LHCN-M2 (cell line): ENCODE data around the gene TAGLN2. TPM values are rescaled to one million over a fixed set of nuclear protein-coding genes. Genes with fewer than 3 reads are reported as not detected.
A peak's percentile ranks its signal among the peaks of the same experiment; 100 is the strongest.

ENCODE experiments used
- DNase-seq: peaks from one replicate; pipeline ENCODE4 v3.0.0-alpha.2; 2012; ENCODE audit warnings: low read depth
- total RNA-seq: library from RNA; depleted of rRNA; stranded (reverse); fragments of >200 nt; gene quantifications from 2 replicates; pipeline ENCODE4 v1.2.3, GENCODE V29; 2014

Gene TAGLN2
- total RNA-seq, 1 experiment from 2014 or later, result 294 TPM

DNA sequence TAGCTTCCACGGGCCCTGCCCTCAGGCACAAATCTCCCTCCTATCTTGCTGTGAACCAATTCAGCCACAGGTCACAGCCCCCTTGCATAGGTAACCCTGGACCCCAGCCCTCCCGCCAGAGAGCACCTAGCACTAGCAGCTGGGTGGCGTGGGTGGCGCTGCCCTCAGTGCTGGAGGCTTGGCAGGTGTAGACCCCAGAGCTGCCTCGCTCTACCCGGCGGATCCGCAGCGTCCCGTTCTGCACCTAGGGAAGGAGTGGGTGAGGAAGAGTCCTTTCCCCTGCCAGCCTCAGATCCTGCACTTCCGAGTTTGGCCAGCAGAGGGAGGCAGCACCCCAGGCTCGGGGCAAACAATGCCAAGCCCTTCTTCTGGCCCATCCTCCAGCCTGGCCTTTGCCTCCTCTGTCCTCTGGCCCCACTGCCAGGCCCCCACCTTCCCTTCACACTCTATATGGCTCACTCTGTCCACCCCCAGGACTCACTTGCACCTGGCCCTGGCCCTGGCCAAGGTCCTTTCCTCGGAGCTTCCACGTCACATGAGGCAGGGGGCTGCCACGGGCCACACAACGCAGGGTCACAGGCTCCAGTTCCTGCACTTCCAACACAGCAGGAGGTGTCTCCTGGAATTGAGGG is 11.1 kb upstream of the TAGLN2 start:
- DNase-seq, result peak; percentile 23

DNA sequence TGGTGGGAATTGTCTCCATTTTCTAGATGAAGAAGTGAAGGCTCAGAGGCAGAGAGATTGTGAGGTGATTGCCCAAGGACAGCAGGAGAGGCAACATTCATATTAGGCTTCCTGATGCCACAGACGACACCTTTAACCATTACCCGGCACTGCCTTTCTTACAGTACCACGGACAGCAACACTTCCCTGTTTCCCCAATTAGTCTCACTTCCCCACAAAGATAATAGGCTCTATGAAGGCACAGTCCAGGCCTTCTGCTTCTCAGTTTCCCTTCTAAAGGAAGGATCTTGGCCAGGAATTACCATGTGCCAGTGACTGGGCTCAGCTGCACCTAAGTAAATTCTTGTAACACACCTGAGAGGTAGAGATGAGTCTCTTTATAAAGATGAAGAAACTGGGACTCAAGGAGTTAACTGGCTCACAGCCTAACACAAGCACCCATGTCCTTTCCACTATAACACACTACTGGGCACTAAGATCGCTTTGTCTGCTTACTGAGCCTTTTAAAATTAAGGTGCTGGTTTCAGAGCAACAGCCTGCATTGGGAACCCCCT is 10.5 kb upstream of the TAGLN2 start:
- DNase-seq, result no peak

DNA sequence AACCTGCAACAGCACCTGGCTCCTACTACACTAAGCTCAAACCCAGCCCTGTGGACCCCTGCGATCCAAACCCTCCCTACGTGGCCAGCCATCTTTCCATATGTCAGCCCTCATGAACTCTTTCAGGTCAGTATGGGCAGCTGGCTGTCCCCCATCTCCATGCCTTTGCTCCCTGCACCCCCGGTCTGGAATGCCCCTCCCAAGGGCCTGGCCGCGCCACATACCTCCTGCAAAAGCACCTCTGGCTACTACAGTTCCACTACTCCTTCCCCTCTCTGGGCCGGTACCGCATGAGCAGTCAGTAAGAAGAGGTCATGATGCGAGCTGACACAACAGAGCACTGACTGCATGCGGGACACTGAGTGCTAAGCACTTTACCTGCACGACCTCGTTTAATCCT is 10.0 kb upstream of the TAGLN2 start:
- DNase-seq, result no peak

DNA sequence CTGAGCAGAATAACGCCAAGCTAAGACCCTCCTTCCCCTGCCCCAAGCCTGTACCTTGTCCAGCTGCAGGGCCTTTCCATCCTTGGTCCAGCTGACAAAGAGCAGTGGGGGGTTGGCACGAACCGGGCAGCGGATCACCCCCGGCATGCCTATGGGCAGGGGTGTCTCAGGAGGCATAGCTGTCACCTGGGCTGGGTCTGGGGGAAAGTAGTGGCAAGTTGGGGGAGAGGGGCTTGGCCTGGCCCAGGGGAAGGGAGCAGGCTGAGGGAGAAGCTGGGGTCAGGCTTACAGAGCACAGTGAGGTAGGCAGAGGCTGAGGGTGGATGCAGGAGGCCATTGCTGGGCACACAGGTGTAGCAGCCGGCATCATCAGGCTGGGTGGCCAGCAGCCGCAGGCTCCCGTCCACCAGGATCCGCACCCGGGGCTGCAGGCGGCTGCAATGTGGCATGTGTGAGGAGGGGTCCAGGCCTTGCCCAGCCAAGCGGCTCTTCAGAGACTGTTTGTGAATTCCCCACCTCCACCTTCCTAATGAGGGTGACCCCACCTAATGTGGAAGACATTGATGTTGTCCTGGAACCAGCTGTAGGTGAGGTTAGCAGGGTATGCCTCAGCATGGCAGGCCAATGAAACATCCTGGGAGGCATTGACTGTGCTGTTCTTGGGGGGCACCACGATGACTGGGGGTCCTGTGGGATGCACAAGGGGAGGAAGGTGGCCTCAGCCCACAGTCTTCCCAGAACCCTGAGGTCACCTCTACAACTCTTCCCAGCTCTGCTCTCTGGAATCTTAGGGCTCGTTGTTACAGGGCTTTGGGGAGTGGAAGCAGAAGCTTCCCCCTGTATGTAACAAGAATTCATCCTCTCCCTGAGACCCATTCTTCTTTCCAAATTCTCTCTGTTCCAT is 9.1 kb upstream of the TAGLN2 start:
- DNase-seq, result no peak

DNA sequence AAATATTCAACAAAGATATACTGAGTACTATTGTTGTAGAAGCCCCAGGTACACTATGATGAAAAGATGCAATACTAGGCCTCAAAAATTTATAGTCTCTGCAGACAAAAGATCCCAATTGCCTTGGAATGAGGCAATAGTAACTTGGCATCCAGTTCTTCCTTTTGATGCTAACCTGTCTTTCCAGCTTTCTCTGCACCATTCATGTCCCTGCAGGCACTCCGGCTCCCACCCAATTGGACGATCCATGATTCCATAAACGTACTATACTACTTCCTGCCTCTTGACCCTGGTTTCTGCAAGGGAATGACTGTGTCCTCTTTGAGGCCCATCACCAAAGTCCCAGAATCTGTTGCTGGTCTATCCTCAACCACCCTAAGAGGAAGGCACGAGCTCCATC is 8.0 kb upstream of the TAGLN2 start:
- no peak for DNase-seq

GRCh38 chr1:159932296-159933285 is 7.3 kb upstream of the TAGLN2 start:
- DNase-seq, result no peak

DNA sequence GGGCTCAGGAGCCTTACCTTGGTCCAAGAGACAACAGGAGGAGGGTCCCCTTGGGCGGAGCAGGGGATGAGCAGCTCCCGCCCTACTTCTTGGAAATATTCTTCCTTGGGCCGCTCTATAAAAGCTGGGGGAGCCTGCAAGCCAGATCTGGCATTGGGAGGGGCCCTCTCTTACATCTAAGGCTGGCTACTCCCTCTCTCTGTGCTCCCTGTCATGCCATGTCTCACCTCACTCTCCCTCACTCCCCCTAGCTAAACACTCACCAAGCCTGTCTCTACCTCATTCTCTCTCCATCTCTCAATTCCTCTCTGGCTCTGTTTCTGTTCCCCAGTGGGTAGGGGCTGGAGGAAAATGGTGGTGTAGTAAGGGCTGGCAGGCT is 6.5 kb upstream of the TAGLN2 start:
- DNase-seq, result no peak

- no peak for DNase-seq
Measured at GRCh38 chr1:159931101-159931794, 5.9 kb upstream of the TAGLN2 start.

GRCh38 chr1:159930634-159931033 is 5.3 kb upstream of the TAGLN2 start:
- DNase-seq, result no peak

GRCh38 chr1:159930216-159930615 is 4.9 kb upstream of the TAGLN2 start:
- DNase-seq, result no peak

DNA sequence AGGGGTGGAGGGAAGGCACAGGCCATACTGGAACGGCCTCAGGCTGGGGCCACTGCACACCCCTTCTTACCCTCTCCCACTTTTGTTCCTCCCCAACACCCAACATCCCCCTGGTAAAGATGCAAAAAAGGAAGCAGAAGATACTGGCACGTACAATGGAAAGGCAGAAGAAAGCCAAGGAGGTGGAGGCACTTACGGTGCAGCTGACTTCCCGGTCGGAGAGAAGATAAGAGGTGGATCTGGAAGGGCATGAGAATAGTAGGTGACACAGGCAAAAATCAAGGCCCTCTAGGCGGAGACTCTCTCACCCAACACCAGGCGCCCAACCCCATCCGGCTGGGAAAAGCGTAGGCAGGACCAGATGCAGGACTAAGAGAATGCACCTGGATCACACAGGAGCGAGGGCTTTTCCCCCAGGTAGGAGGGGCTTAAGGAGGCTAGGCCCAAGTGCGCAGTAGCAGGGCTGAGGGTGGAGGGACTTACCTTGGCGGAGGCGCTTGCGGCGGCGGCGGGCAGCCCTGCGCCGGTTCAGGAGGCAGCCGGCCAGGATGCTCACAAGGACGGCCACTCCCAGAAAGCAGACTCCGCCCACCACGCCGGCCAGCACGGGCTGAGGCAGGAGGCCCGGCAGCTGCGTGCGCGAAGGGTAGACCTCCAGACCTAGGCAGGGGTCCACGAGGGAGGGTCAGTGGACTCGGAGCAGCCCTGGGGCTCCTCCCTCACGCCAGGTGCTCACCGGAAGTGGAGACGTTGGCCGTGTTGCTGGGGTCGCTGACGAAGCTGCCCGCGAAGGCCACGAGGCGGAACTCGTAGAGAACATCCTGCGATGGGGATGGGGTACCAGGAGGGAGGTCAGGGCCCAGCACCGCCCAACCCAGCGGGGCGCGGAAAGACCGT is 4.1 kb upstream of the TAGLN2 start:
- DNase-seq, result no peak

DNA sequence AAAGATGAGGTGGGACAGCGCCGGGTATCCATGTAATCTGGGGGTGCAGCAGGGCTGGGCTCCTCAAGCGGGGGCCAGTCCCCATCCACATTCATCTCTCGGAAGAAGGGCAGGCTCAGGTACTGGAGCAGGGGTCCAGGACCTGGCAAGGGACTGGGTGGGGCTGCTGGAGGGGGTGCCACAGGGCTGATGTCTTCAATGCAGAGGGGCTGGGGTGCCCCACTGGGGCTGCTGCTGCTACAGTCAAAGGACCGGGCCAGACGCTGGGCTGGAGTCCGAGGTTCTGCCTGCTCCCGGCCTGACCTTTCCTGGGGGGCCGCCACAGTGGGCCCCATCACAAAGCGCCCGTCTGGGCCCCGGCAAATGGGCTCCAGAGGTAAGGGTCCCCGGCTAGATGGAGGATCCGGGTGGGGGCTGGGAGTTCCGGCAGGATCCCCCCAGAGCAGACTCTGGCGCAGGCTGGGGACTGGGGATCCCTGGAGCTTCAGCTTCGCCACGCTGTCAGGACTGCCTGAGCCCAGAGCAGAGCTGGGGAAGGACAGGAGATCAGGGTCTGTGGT is 3.3 kb upstream of the TAGLN2 start:
- no peak for DNase-seq

DNA sequence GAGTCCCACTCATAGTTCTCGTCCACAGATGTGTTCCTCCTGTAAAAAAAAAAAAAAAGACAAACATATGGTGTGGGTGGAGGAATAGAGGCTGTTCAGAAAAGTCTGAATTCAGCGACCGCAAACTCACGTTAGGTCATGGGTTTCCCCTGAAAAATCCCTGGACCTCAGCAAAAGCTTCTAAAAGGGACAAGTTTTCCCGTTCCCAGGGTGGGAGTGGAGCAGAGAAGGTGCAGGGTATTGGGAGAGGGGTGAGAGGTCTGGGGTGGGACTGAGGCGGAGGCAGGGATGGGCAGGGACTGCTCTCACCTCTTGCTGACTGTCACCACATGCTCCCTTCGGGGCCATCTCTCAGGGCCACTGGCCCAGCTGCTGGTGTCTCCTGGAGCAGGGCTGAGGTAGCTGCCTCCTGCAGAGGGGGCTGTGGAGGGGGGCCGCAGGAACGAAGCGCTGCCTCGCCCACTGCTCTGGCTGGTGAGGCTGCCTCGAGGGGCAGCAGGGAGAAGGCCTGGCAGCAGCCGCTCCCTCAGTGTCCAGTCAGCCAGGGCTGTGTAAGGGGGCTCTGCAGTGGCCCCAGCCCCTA is 2.6 kb upstream of the TAGLN2 start:
- no peak for DNase-seq

DNA sequence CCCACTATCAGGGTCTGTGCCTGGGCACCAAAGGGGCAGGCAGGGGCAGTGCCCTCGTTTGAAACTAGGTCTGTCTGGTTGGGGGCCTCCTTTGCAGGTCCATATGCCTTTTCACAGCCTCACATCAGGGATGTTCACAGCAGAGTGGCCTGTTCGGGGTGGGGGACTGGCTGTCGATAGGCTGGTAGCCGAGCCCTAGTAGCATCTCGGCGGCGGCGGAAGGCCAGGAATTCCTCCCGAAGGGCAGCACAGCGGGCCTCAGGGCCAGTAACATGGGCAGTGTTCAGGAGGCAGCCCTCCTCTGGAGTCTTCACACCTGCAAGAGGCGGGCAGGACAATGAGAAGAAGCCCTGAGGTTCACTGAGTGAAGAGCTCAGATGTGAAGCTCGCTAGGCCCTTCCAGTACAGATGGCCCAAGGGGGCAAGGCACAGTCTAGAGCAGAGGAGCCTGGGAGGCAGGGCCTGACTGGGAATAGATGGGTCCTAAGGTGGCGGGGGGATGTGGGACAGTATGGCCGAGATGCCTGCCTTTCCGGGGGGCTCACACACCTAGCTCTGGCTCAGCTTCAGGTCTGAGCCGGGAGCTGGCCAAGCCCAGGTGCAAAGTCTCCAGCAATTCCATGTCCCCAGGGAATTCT is 2.0 kb upstream of the TAGLN2 start:
- no peak for DNase-seq

DNA sequence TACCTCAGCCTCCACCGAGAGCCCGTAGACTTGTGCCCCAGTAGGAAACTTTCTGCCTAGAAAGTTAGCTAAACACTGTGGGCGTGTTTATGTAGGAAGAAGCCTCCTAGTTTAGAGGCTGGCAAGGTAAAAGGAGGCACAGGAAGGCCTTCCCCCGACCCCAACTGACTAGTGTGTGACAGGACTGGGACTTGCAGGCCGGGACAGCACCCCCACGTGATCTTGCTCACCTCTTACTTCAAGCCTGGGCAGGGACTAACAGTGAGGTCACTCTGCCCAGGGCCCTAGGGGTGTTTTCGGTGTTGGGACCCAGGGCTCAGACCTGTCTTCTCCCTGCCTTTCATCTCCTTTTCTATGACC is 392 bp upstream of the TAGLN2 start:
- DNase-seq, result no peak

GRCh38 chr1:159924025-159924790 is 1.1 kb downstream of the TAGLN2 start:
- peak; percentile 85 for DNase-seq

DNA sequence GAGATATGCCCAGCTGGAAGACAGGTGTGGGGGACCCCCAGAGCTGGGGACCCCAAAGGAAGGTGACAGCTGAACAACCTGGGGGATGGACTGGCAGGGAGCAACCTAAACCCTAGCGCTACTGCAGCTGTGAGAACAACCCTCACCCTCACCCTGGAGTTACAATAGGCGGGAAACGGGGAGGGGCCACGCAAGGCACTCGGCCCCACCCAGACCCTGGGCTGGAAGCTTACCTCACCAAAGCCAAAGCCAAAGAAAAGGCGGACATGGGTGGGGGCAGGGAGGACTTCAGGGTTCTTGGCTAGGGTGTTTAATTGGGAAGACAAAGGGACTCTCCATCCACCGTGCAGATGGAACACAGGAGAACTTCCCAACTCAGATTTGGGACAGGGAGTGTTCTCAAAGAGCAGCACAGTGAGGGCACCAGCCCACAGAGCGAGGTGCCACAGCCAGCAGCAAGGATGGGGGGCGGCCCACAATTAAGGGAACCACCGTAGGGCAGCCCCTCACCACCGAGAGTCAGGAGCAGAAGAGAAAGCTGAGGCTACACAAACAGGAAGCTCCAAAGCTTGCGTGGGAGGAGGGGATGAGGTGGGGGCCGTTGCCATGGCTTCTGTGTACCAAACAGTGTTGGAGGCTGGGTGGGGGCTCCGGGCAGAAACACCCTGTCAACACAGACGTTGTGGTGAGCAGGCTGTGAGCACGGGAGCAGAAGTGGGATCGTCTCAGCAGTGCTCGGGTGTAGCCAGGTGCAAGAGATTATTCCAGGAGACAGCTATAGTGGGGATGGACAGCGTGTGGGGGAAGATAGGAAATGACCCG is 1.9 kb downstream of the TAGLN2 start:
- peak; percentile 80 for DNase-seq
